GM18520 (cell line): ENCODE data around the gene CHL1.

Experiments used
- ATAC-seq: cut with Tn5 transposase; IDR thresholded peaks from one replicate; pipeline ENCODE4 v1.9.1; 2021; ENCODE audit not compliant: unreplicated experiment

Gene CHL1

DNA sequence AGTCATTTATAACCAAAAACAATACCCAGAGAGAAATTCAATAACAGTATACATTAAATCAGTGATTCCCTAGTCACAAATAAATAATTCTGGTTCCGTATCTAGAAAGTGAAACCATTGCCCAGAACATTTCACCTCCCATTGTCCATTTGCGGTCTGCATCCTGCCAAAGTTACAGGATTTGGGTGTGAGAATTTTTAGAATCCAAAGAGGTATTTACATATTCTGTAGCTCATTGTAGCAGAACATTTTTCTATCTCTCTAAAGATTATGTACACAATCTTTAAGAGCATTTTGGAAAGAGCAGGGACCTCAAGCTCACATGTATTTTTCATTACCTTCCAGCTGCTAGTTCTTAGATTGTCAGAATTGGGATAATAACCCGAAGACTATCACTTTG is 261.6 kb downstream of the CHL1 start:
- no peak for ATAC-seq

- ATAC-seq = peak; percentile 59
Observed at GRCh38 chr3:458653-459310, 262.2 kb downstream of the CHL1 start.
